Urinary bladder (tissue), 4 donors: Measurements from ENCODE around the gene DIDO1. TPM values are rescaled to one million over a fixed set of nuclear protein-coding genes. Genes with fewer than 3 reads are reported as not detected.

Experiments
- DNase-seq: peaks from one replicate; pipeline ENCODE4 v3.0.0-alpha.2; 2015; ENCODE audit errors: extremely low spot score
- H3K27ac ChIP-seq: one replicate; pipeline ENCODE4 v1.5.1; 2013; ENCODE audit warnings: low read depth, mild to moderate bottlenecking, moderate library complexity
- H3K36me3 ChIP-seq: one replicate; pipeline ENCODE4 v1.6.1; 2013; ENCODE audit warnings: mild to moderate bottlenecking, moderate library complexity; ENCODE audit not compliant: insufficient read depth
- H3K4me1 ChIP-seq: one replicate; pipeline ENCODE4 v1.6.1; 2013; ENCODE audit warnings: mild to moderate bottlenecking, moderate library complexity; ENCODE audit not compliant: insufficient read depth
- H3K4me3 ChIP-seq: one replicate; pipeline ENCODE4 v1.5.1; 2013; ENCODE audit warnings: low read depth, low read length
- WGBS: extraction: QIAGEN DNeasy Blood & Tissue Kit; methylation state at CpG from one replicate; pipeline ENCODE4 v1.1.7; 2013; 5-methylcytosine and 5-hydroxymethylcytosine counted together
- polyA plus RNA-seq: library from polyadenylated mRNA; stranded (reverse); fragments of 200-250 nt; gene quantifications from one replicate; pipeline ENCODE4 v1.2.3, GENCODE V29; 2013
- total RNA-seq: library from RNA; depleted of rRNA; stranded (reverse); fragments of >200 nt; gene quantifications from one replicate; pipeline ENCODE4 v1.2.3, GENCODE V29; 2014
- donor health status: healthy with polysubstance abuse.
- donor health status: healthy.

Gene DIDO1
- total and polyA plus RNA-seq, 2 donors: 44.1 to 50.1 TPM

GRCh38 chr20:62958388-62959100 lies 32.2 kb upstream of the DIDO1 start:
- Histone ChIP-seq H3K27ac (no peak overlapping the region), H3K36me3 (no peaks in the 10 kb centered on the region), H3K4me3 (no peak overlapping the region), H3K4me1 (no peaks in the 10 kb centered on the region)
- no peak for DNase-seq
- 76% methylated on average over 10 of the region's 10 CpGs for WGBS

- Histone ChIP-seq H3K27ac (no peak overlapping the region), H3K4me3 (no peak overlapping the region), H3K4me1 (no peaks in the 10 kb centered on the region), H3K36me3 (no peaks in the 10 kb centered on the region)
- no peak for DNase-seq
- WGBS: 97% methylated on average over 36 of the region's 36 CpGs
Measured at GRCh38 chr20:62957136-62958117, 31.1 kb upstream of the DIDO1 start.

GRCh38 chr20:62956387-62957135 lies 30.3 kb upstream of the DIDO1 start:
- no peaks in the 10 kb centered on the region for H3K4me1 ChIP-seq
- no peaks in the 10 kb centered on the region for H3K36me3 ChIP-seq
- H3K27ac ChIP-seq: no peak overlapping the region
- 90% methylated on average over 25 of the region's 25 CpGs for WGBS
- DNase-seq: no peak
- H3K4me3 ChIP-seq: no peak overlapping the region

- WGBS: 71% methylated on average over 23 of the region's 23 CpGs
Measured at GRCh38 chr20:62955519-62956386, 29.4 kb upstream of the DIDO1 start.

GRCh38 chr20:62953839-62954703 lies 27.8 kb upstream of the DIDO1 start:
- H3K27ac ChIP-seq: peak overlapping the region; percentile 83
- H3K4me1 ChIP-seq: no peaks in the 10 kb centered on the region
- DNase-seq: peak; percentile 33
- H3K4me3 ChIP-seq: peak overlapping the region; percentile 5
- H3K36me3 ChIP-seq: no peaks in the 10 kb centered on the region
- 5% methylated on average over 32 of the region's 32 CpGs for WGBS

More at GRCh38 chr20:62955519-62956386, 29.4 kb upstream of the DIDO1 start:
- H3K4me1 ChIP-seq: no peaks in the 10 kb centered on the region
- no peak overlapping the region for H3K4me3 ChIP-seq
- H3K27ac ChIP-seq: no peak overlapping the region
- DNase-seq: no peak
- no peaks in the 10 kb centered on the region for H3K36me3 ChIP-seq

- H3K4me3 ChIP-seq: peak overlapping the region; percentile 24
- no peaks in the 10 kb centered on the region for H3K4me1 ChIP-seq
- 62% methylated on average over 19 of the region's 19 CpGs for WGBS
- H3K27ac ChIP-seq: peak overlapping the region; percentile 83
- no peak for DNase-seq
- H3K36me3 ChIP-seq: no peaks in the 10 kb centered on the region
Measured at GRCh38 chr20:62952968-62953838, 26.9 kb upstream of the DIDO1 start.

GRCh38 chr20:62952373-62952967 lies 26.2 kb upstream of the DIDO1 start, which contains the start of gene SLC17A9:
Gene SLC17A9 (plus strand): TSS chr20:62952709. CDS start chr20:62952831, 122 bp downstream.
- no peak for DNase-seq
- peak within 1 kb of the TSS; percentile 83 for H3K27ac ChIP-seq
- no peaks in the 10 kb centered on the region for H3K36me3 ChIP-seq
- H3K4me3 ChIP-seq: peak within 1 kb of the TSS; percentile 24
- H3K4me1 ChIP-seq: no peaks in the 10 kb centered on the region
- 11% methylated on average over 37 of the region's 37 CpGs for WGBS

- 88% methylated on average over 8 of the region's 8 CpGs for WGBS
- no peaks in the 10 kb centered on the region for H3K36me3 ChIP-seq
- no peak overlapping the region for H3K4me3 ChIP-seq
- H3K4me1 ChIP-seq: no peaks in the 10 kb centered on the region
- no peak for DNase-seq
- no peak overlapping the region for H3K27ac ChIP-seq
Measured at GRCh38 chr20:62951896-62952372, 25.6 kb upstream of the DIDO1 start.

GRCh38 chr20:62951143-62951895 lies 25.0 kb upstream of the DIDO1 start:
- Histone ChIP-seq H3K4me3 (no peak overlapping the region), H3K27ac (no peak overlapping the region), H3K4me1 (no peaks in the 10 kb centered on the region), H3K36me3 (no peaks in the 10 kb centered on the region)
- no peak for DNase-seq
- WGBS: 88% methylated on average over 11 of the region's 11 CpGs

- H3K4me1 ChIP-seq: no peaks in the 10 kb centered on the region
- no peak overlapping the region for H3K27ac ChIP-seq
- no peak for DNase-seq
- no peak overlapping the region for H3K4me3 ChIP-seq
- whole genome bisulfite sequencing: 93% methylated on average over 8 of the region's 8 CpGs
- H3K36me3 ChIP-seq: no peaks in the 10 kb centered on the region
Measured at GRCh38 chr20:62950741-62951140, 24.4 kb upstream of the DIDO1 start.
